ENCODE results near the gene GDF2.

Gene GDF2

GRCh38 chr10:47278720-47279119, 43.5 kb upstream of the GDF2 start:
- Mint-ChIP-seq H3K27ac (peak overlapping the region; percentile 51), H3K36me3 (ENCODE audit: low read depth) (peaks cover 2% of the 10 kb centered on the region), H3K4me3 (no peak overlapping the region), H3K9me3 (peaks cover 5% of the 10 kb centered on the region), H3K4me1 (peaks cover 28% of the 10 kb centered on the region), H3K27me3 (ENCODE audit: low read depth, poor library complexity) (peaks cover 18% of the 10 kb centered on the region)
- TF ChIP-seq, protein P1, sequence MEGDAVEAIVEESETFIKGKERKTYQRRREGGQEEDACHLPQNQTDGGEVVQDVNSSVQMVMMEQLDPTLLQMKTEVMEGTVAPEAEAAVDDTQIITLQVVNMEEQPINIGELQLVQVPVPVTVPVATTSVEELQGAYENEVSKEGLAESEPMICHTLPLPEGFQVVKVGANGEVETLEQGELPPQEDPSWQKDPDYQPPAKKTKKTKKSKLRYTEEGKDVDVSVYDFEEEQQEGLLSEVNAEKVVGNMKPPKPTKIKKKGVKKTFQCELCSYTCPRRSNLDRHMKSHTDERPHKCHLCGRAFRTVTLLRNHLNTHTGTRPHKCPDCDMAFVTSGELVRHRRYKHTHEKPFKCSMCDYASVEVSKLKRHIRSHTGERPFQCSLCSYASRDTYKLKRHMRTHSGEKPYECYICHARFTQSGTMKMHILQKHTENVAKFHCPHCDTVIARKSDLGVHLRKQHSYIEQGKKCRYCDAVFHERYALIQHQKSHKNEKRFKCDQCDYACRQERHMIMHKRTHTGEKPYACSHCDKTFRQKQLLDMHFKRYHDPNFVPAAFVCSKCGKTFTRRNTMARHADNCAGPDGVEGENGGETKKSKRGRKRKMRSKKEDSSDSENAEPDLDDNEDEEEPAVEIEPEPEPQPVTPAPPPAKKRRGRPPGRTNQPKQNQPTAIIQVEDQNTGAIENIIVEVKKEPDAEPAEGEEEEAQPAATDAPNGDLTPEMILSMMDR (IDR thresholded peaks at IDR 0.05) = no peak
- DNase-seq = no peak

DNA sequence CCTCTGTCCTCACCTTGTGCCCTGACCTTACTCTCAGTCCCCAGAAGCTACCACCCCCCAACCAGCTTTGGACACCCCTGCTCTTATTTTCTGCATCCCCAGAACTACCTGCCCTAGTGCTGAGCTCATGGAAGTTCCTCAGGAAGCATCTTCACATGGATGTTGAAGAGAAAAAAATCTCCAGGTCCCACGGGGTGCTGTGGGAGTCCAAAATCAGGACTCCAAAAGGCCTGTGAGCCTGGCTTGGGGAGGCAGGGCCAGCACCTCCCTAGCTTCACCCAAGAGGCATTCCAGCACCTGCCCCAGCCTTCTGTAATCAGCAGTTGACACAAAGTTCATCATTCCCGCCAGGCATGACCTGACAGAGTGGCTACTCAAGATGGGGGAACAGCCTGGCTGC, 43.0 kb upstream of the GDF2 start:
- H3K36me3 Mint-ChIP-seq (ENCODE audit: low read depth) = no peaks in the 10 kb centered on the region
- no peak for DNase-seq

DNA sequence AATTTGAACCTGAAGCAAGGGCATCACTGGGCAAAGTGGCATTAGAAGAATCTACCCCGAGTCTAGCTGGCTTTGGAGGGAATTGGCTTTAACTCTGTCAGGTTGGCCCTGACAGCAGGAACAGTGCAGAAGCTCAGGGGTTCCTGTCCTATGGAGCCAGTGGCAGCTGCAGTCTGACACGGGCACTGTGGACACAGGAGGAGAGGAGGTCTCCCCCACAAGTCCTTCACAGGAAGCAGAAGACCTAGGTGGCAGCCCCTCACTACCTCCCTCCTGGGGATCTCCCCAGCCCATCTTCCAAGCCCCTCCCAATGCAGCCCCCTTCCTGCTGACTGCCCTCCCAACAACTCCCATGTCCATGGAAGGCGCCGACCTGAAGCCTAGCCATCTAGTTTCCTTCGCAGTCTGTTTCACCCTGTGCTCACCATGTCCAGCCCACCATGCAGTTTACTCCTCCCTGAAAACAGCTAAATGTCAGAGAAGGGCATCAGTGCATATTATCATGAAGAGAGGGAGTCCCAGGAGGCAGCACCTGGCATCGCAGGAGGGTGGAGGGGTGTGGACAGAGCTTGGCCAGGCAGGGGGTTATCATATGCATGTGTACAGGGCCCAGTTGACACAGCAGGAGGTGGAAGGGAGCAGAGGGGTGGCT, 40.1 kb upstream of the GDF2 start:
- no peaks in the 10 kb centered on the region for H3K9me3 Mint-ChIP-seq
- peaks cover 33% of the 10 kb centered on the region for H3K27me3 Mint-ChIP-seq (ENCODE audit: low read depth, poor library complexity)
- TF ChIP-seq, protein P1 (IDR thresholded peaks at IDR 0.05) = no peak
- H3K4me3 Mint-ChIP-seq = no peak overlapping the region
- DNase-seq = no peak
- H3K27ac Mint-ChIP-seq = no peak overlapping the region
- peaks cover 31% of the 10 kb centered on the region for H3K4me1 Mint-ChIP-seq
- no peaks in the 10 kb centered on the region for H3K36me3 Mint-ChIP-seq (ENCODE audit: low read depth)

More for the DNA sequence above, 43.0 kb upstream of the GDF2 start:
- Mint-ChIP-seq H3K4me3 (no peak overlapping the region), H3K27ac (no peak overlapping the region), H3K4me1 (peaks cover 28% of the 10 kb centered on the region), H3K9me3 (no peaks in the 10 kb centered on the region), H3K27me3 (ENCODE audit: low read depth, poor library complexity) (peaks cover 18% of the 10 kb centered on the region)
- TF ChIP-seq, protein P1 (IDR thresholded peaks at IDR 0.05) = no peak

- TF ChIP-seq, protein P1 (IDR thresholded peaks at IDR 0.05) = no peak
- no peaks in the 10 kb centered on the region for H3K36me3 Mint-ChIP-seq (ENCODE audit: low read depth)
- H3K4me1 Mint-ChIP-seq = peaks cover 26% of the 10 kb centered on the region
- H3K27me3 Mint-ChIP-seq (ENCODE audit: low read depth, poor library complexity) = peaks cover 33% of the 10 kb centered on the region
- no peaks in the 10 kb centered on the region for H3K9me3 Mint-ChIP-seq
- no peak overlapping the region for H3K4me3 Mint-ChIP-seq
- H3K27ac Mint-ChIP-seq = no peak overlapping the region
- DNase-seq = no peak
Observed at GRCh38 chr10:47282657-47283018, 39.6 kb upstream of the GDF2 start.

DNA sequence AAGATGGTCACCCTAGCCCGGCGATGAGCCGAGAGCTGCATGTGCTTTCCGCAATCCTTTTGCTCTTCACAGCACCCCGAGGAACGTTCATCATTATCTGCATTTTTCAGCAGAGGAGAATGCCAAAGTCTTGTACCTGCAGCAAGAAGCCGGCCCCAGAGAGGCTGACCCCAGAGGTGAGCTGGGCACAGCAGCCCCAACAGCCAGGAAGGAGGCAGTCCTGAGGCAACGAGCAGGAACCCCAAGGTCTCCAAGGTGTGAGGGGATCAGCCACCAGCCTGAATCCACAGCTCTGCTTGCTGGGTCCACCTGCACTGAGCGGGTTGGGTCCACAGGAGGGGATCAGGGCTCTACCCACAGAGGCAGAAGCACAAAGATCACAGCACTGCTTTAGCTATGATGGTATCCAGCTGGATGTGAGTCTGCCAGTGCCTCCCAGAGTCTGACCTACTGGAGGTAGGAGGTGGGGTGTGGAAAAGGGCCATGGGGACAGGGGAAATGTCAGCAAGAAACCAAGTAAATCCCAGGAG, 39.1 kb upstream of the GDF2 start:
- no peaks in the 10 kb centered on the region for H3K36me3 Mint-ChIP-seq (ENCODE audit: low read depth)
- peaks cover 33% of the 10 kb centered on the region for H3K27me3 Mint-ChIP-seq (ENCODE audit: low read depth, poor library complexity)
- TF ChIP-seq, protein P1 (IDR thresholded peaks at IDR 0.05) = no peak
- no peak for DNase-seq
- no peaks in the 10 kb centered on the region for H3K9me3 Mint-ChIP-seq
- peaks cover 24% of the 10 kb centered on the region for H3K4me1 Mint-ChIP-seq
- H3K27ac Mint-ChIP-seq = peak overlapping the region; percentile 51
- no peak overlapping the region for H3K4me3 Mint-ChIP-seq

GRCh38 chr10:47283848-47284247, 38.4 kb upstream of the GDF2 start:
- H3K27ac Mint-ChIP-seq = no peak overlapping the region
- TF ChIP-seq, protein P1 (IDR thresholded peaks at IDR 0.05) = no peak
- DNase-seq = no peak
- peaks cover 19% of the 10 kb centered on the region for H3K4me1 Mint-ChIP-seq
- H3K9me3 Mint-ChIP-seq = no peaks in the 10 kb centered on the region
- H3K36me3 Mint-ChIP-seq (ENCODE audit: low read depth) = no peaks in the 10 kb centered on the region
- peaks cover 37% of the 10 kb centered on the region for H3K27me3 Mint-ChIP-seq (ENCODE audit: low read depth, poor library complexity)
- no peak overlapping the region for H3K4me3 Mint-ChIP-seq
